Testis (tissue), 2 donors: ENCODE measurements around the gene MMP1.

Experiments
- CTCF ChIP-seq, 3 experiments: fragments of 450-650 bp in 2 of 3; fragments of 200-600 bp in 1 of 3; sonication (generic) in 1 of 3; IDR thresholded peaks; one replicate each; pipeline ENCODE4 v1.5.1; 2016 to 2019; ENCODE audit warnings: antibody characterized with exemption in 3 of 3, mild to moderate bottlenecking in 2 of 3, moderate library complexity in 1 of 3
- POLR2A ChIP-seq: fragments of 450-650 bp; IDR thresholded peaks from one replicate; pipeline ENCODE4 v1.6.1; 2017; ENCODE audit warnings: antibody characterized with exemption, mild to moderate bottlenecking, moderate library complexity

DNA sequence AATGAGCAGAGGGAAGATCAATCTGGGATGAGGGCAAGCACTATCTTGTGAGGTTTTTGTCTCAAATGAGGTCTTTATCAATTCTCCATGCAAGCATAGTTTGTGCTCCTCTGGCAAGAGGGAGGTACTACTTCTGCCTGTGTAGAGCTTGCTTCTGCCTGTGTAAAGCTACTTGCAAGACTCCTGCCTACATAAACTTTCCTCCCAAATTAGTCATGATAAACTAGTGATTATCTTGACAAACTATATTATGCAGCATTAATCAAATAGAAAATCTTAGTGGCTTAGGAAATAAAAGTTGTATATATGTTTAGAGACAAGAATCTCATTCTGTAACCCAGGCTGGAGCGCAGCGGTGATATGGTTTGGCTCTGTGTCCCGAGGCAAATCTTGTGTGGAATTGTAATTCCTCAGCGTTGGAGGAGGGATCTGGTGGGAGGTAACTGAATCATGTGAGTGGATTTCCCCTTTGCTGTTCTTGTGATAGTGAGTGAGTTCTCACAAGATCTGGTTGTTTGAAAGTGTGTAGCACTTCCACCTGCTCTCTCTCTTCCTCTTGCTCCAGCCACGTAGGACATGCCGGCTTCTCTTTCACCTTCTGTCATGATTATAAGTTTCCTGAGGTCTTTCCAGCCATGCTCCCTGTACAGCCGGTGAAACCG lies 9.5 kb downstream of the MMP1 start:
- no peak for TF ChIP-seq CTCF (IDR thresholded peaks at IDR 0.05)
- no peak for TF ChIP-seq POLR2A
